OCI-LY1 (cell line): ENCODE measurements around the gene SMYD4.

Source experiments
- H2AFZ ChIP-seq: fragments of 200-600 bp; sonication (generic), shearing (Covaris generic); 2 replicates; pipeline ENCODE4 v1.6.0; 2014; ENCODE audit warnings: antibody characterized with exemption, mild to moderate bottlenecking, low read length
- H3F3A ChIP-seq: fragments of 200-600 bp; sonication (generic), shearing (Covaris generic); 2 replicates; pipeline ENCODE4 v1.6.0; 2014; ENCODE audit warnings: mild to moderate bottlenecking, antibody characterized with exemption, low read length, moderate library complexity; ENCODE audit not compliant: insufficient read depth
- H3K27ac ChIP-seq: fragments of 200-600 bp; sonication (generic); 2 replicates; pipeline ENCODE4 v1.5.1; 2014; ENCODE audit warnings: low read length, mixed run types, mild to moderate bottlenecking, low read depth; ENCODE audit not compliant: poor library complexity, severe bottlenecking
- H3K27me3 ChIP-seq: fragments of 200-600 bp; sonication (generic); 2 replicates; pipeline ENCODE4 v1.6.0; 2014; ENCODE audit warnings: antibody characterized with exemption, mild to moderate bottlenecking, low read length, moderate library complexity; ENCODE audit not compliant: insufficient read depth
- H3K36me3 ChIP-seq: fragments of 200-600 bp; sonication (generic); 2 replicates; pipeline ENCODE4 v1.6.1; 2014; ENCODE audit warnings: mild to moderate bottlenecking, antibody characterized with exemption, low read length, moderate library complexity, mixed read lengths; ENCODE audit not compliant: insufficient read depth
- H3K4me1 ChIP-seq: fragments of 200-600 bp; sonication (generic); 2 replicates; pipeline ENCODE4 v1.5.1; 2014; ENCODE audit warnings: mild to moderate bottlenecking, low read length, moderate library complexity; ENCODE audit not compliant: insufficient read depth, severe bottlenecking
- H3K4me2 ChIP-seq: fragments of 200-600 bp; sonication (generic), shearing (Covaris generic); 2 replicates; pipeline ENCODE4 v1.6.1; 2014; ENCODE audit warnings: low read length
- H3K4me3 ChIP-seq: fragments of 200-600 bp; sonication (generic); 2 replicates; pipeline ENCODE4 v1.5.1; 2014; ENCODE audit warnings: low read length, low read depth, mild to moderate bottlenecking, mixed read lengths; ENCODE audit not compliant: poor library complexity, severe bottlenecking
- H3K79me2 ChIP-seq: fragments of 200-600 bp; shearing (Covaris generic); 2 replicates; pipeline ENCODE4 v1.6.1; 2016; ENCODE audit warnings: mixed run types, low read length, mixed read lengths; ENCODE audit not compliant: insufficient read depth
- H3K9ac ChIP-seq: fragments of 200-600 bp; sonication (generic), shearing (Covaris generic); 2 replicates; pipeline ENCODE4 v1.6.1; 2014; ENCODE audit warnings: mild to moderate bottlenecking, low read length, mixed read lengths
- H3K9me2 ChIP-seq: fragments of 200-600 bp; sonication (generic), shearing (Covaris generic); 2 replicates; pipeline ENCODE4 v1.6.1; 2014; ENCODE audit warnings: low read depth, mild to moderate bottlenecking, low read length, mixed read lengths
- H3K9me3 ChIP-seq: fragments of 200-600 bp; shearing (Covaris generic); 2 replicates; pipeline ENCODE4 v1.6.1; 2014; ENCODE audit warnings: low read length, mixed read lengths
- H4K20me1 ChIP-seq: fragments of 200-600 bp; sonication (generic), shearing (Covaris generic); 2 replicates; pipeline ENCODE4 v1.6.0; 2016; ENCODE audit warnings: mild to moderate bottlenecking, low read length; ENCODE audit not compliant: insufficient read depth
- CTCF ChIP-seq: fragments of 200-600 bp; sonication (generic), shearing (Covaris generic); IDR thresholded peaks from 2 replicates; pipeline ENCODE4 v1.5.1; 2017; ENCODE audit warnings: mild to moderate bottlenecking, antibody characterized with exemption, low read length, moderate library complexity, mixed read lengths
- EZH2 ChIP-seq: fragments of 200-600 bp; sonication (generic), shearing (Covaris generic); IDR thresholded peaks from 2 replicates; pipeline ENCODE4 v1.8.0; 2017; ENCODE audit warnings: borderline replicate concordance, mixed run types, mild to moderate bottlenecking, antibody characterized with exemption, low read length, moderate library complexity, mixed read lengths

The SMYD4 gene

DNA sequence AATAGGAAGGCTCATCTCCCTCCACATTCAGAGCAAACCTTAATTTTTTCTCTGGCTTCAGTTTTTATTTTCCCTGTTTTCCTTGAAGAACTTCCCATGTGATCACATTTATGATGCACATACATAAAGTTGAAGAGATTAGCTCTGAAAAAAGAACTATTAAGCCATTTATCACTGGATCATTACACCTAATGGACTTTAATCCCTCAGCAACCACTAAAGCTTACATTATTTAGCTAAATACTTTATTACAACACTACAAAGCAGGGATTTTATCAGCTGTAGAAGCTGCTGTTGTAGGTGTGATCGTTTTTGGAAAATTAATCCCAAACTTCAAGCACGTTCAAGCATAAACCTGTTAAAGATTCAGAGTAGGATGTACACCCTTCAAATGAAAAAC is 21.1 kb downstream of the SMYD4 start:
- Histone ChIP-seq H2AFZ (no peak overlapping the region), H3K27ac (no peak overlapping the region), H4K20me1 (no peaks in the 10 kb centered on the region), H3K9me2 (no peaks in the 10 kb centered on the region), H3K79me2 (no peaks in the 10 kb centered on the region), H3K4me3 (no peak overlapping the region), H3K27me3 (no peaks in the 10 kb centered on the region), H3K4me2 (no peak overlapping the region), H3K9me3 (no peaks in the 10 kb centered on the region), H3F3A (no peaks in the 10 kb centered on the region), H3K36me3 (peaks cover 64% of the 10 kb centered on the region), H3K4me1 (no peaks in the 10 kb centered on the region), H3K9ac (no peak overlapping the region)
- no peak for TF ChIP-seq EZH2
- TF ChIP-seq CTCF: no peak

DNA sequence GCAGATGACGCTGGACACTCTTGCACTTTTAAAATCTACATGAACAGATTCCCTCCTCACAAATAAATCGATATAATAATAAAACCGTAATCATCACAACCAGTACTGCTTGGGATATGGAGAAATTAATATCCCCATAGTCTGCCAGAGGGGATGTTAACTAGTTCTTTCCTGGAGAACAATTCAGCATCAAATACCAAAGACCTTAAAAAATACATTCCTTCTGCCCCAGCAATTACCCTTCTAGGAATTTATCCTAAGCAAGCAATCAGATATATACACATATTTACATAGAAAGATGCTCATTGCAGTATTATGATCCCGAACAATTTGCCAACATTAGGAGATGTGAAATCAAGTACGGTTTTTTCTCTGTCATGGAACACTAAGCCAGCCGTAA is 21.8 kb downstream of the SMYD4 start:
- Histone ChIP-seq H3K79me2 (no peaks in the 10 kb centered on the region), H3K36me3 (peaks cover 65% of the 10 kb centered on the region), H3K4me3 (no peak overlapping the region), H4K20me1 (no peaks in the 10 kb centered on the region), H3F3A (no peaks in the 10 kb centered on the region), H2AFZ (no peak overlapping the region), H3K9me3 (no peaks in the 10 kb centered on the region), H3K4me1 (peaks cover 4% of the 10 kb centered on the region), H3K27me3 (no peaks in the 10 kb centered on the region), H3K27ac (no peak overlapping the region), H3K9ac (no peak overlapping the region), H3K9me2 (no peaks in the 10 kb centered on the region), H3K4me2 (no peak overlapping the region)
- TF ChIP-seq CTCF (no peak), EZH2 (no peak)

GRCh38 chr17:1803280-1803679 is 26.4 kb downstream of the SMYD4 start:
- Histone ChIP-seq H3K9me2 (no peaks in the 10 kb centered on the region), H3K27ac (peak overlapping the region; percentile 35), H3K4me1 (peaks cover 8% of the 10 kb centered on the region), H3K4me2 (no peak overlapping the region), H4K20me1 (no peaks in the 10 kb centered on the region), H3K27me3 (no peaks in the 10 kb centered on the region), H3F3A (no peaks in the 10 kb centered on the region), H3K4me3 (no peak overlapping the region), H3K79me2 (no peaks in the 10 kb centered on the region), H3K36me3 (peaks cover 67% of the 10 kb centered on the region), H3K9ac (no peak overlapping the region), H3K9me3 (no peaks in the 10 kb centered on the region), H2AFZ (no peak overlapping the region)
- no peak for TF ChIP-seq EZH2
- TF ChIP-seq CTCF: no peak
